ENCODE data around the gene MBOAT1. TPM values are rescaled to one million over a fixed set of nuclear protein-coding genes. Genes with fewer than 3 reads are reported as not detected.

MBOAT1 gene
- total and polyA plus RNA-seq, 2 of the 13 experiments (the other 11 are each of a cell fraction or from before 2014, with no cell fraction given), result not detected

- Histone ChIP-seq H3K9me3 (ENCODE audit: low read length) (no peaks in the 10 kb centered on the region), H3K9ac (ENCODE audit: insufficient read depth, low read depth, low read length) (no peak overlapping the region), H3K27ac (ENCODE audit: extremely low read length, insufficient read depth, low read length) (no peak overlapping the region), H3K36me3 (replicated peaks in 1 of 2; ENCODE audit: control insufficient read depth in 1 of 2, insufficient read depth in 2 of 2, low read length in 2 of 2) (no peaks in the 10 kb centered on the region), H3K4me3 (replicated peaks in 1 of 3; ENCODE audit: insufficient read depth in 1 of 3, low read depth in 2 of 3, low read length in 3 of 3) (no peak overlapping the region), H3K4me2 (ENCODE audit: low read depth, low read length) (no peak overlapping the region), H4K20me1 (ENCODE audit: insufficient read depth, low read length) (no peaks in the 10 kb centered on the region), H3K79me2 (ENCODE audit: insufficient read depth, low read length) (no peaks in the 10 kb centered on the region), H3K27me3 (ENCODE audit: control insufficient read depth in 1 of 2, insufficient read depth in 2 of 2, low read length in 2 of 2) (no peaks in the 10 kb centered on the region; a peak in 1 of 5 replicates), H2AFZ (ENCODE audit: low read length) (no peak overlapping the region), H3K4me1 (ENCODE audit: insufficient read depth, low read length) (peaks cover 25% of the 10 kb centered on the region)
- ATAC-seq (no peak), DNase-seq (ENCODE audit: low spot score) (no peak), FAIRE-seq (no peak)
- TF ChIP-seq TEF (CRISPR knock-in tag; IDR thresholded peaks at IDR 0.05) (no peak), MYC (CRISPR knock-in tag; IDR thresholded peaks at IDR 0.05; ENCODE audit: borderline replicate concordance) (no peak), ATF1 (CRISPR knock-in tag; IDR thresholded peaks at IDR 0.05) (no peak), ZBTB4 (CRISPR knock-in tag; IDR thresholded peaks at IDR 0.05; ENCODE audit: borderline replicate concordance) (no peak), SYNCRIP (IDR thresholded peaks at IDR 0.05; ENCODE audit: insufficient read depth, low read depth, low read length) (no peak), TGIF2 (CRISPR knock-in tag; IDR thresholded peaks at IDR 0.05) (no peak), PCBP1 (IDR thresholded peaks at IDR 0.05; ENCODE audit: borderline replicate concordance, low read depth, low read length) (no peak), KLF11 (CRISPR knock-in tag; IDR thresholded peaks at IDR 0.05) (no peak), ZNF598 (CRISPR knock-in tag; IDR thresholded peaks at IDR 0.05; ENCODE audit: borderline replicate concordance) (no peak), NR2F2 (IDR thresholded peaks at IDR 0.05; ENCODE audit: borderline replicate concordance, low read depth) (no peak), ZNF501 (CRISPR knock-in tag; IDR thresholded peaks at IDR 0.05) (no peak), CC2D1A (CRISPR knock-in tag; IDR thresholded peaks at IDR 0.05) (no peak), ZNF121 (CRISPR knock-in tag; IDR thresholded peaks at IDR 0.05) (no peak), ZNF737 (CRISPR knock-in tag; IDR thresholded peaks at IDR 0.05; ENCODE audit: borderline replicate concordance) (no peak), NR2C2 (CRISPR knock-in tag; IDR thresholded peaks at IDR 0.05; ENCODE audit: borderline replicate concordance) (no peak), NFE2L2 (IDR thresholded peaks at IDR 0.05; ENCODE audit: low read length) (no peak), ZNF550 (CRISPR knock-in tag; IDR thresholded peaks at IDR 0.05; ENCODE audit: borderline replicate concordance) (no peak)
- intact Hi-C loops (cut with micrococcal nuclease; ENCODE audit: unreplicated experiment) (no loop called here), in situ Hi-C loops (cut with HindIII; ENCODE audit: extremely low pct_ligation_motif_present, low pct_unique_long_range_greater_than_20kb) (no loop called here)
- WGBS (ENCODE audit: low lambda C conversion rate), result 66% methylated on average over 2 of the region's 2 CpGs
- ChIA-PET POLR2A (no interaction called here), CTCF (ENCODE audit: low intra/inter-chr PET ratio, low total read pairs) (no interaction called here)
- no TSS peak for BruUV-seq (replicated peaks)
These were observed 57.5 kb downstream of the MBOAT1 start for GRCh38 chr6:20154753-20155152.

Data from HepG2 (cell line).